Measurements from ENCODE around the gene CCDC40.

Gene CCDC40

GRCh38 chr17:80049986-80050385, 13.5 kb downstream of the CCDC40 start:
- no peak for DNase-seq

DNA sequence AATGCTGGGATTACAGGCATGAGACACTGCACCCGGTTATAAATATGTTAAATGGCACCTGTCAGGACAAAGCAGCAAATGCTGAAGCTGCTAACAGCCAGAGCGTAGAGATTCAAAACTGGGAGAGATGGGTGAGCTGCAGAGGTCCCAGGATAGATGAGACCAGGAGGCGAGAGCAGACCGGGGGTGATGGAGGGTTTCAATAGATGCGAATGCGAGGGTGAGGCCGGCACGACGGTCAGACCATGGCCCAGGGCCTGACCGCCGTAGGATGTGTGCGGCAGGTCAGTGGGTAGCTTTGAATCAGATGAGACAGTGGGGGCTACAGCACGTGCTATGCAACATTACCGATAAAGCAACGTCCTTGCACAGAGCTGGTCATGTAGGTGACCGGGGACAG, 14.3 kb downstream of the CCDC40 start:
- DNase-seq = no peak

GRCh38 chr17:80051681-80052080, 15.2 kb downstream of the CCDC40 start:
- DNase-seq = no peak

GRCh38 chr17:80053102-80053501, 16.7 kb downstream of the CCDC40 start:
- no peak for DNase-seq

GRCh38 chr17:80055597-80055996, 19.2 kb downstream of the CCDC40 start:
- DNase-seq = no peak

GRCh38 chr17:80058311-80058955, 22.0 kb downstream of the CCDC40 start:
- DNase-seq = no peak

DNA sequence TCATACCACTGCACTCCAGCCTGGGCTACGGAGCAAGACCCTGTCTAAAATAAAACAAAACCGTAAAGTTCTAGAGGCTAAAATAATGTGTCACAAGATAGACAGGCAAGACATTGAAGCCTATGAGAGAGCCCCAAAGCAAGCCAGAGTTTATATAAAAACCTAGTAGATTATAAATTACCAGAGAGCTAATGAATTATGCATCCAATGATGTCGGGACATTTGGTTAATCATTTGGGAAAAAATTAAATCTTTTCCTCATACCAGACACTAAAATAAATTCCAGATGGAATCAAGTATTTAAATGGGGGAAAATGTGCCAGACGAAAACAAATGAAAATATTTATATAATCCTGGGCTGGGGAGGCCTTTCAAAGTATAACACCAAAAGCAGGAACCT, 24.2 kb downstream of the CCDC40 start:
- no peak for DNase-seq

- DNase-seq = no peak
Measured at GRCh38 chr17:80061421-80061820, 25.0 kb downstream of the CCDC40 start.

GRCh38 chr17:80063830-80064585, 27.6 kb downstream of the CCDC40 start:
- no peak for DNase-seq

- DNase-seq = no peak
Measured at GRCh38 chr17:80064696-80065095, 28.3 kb downstream of the CCDC40 start.

GRCh38 chr17:80065478-80066170, 29.2 kb downstream of the CCDC40 start:
- DNase-seq = no peak

DNA sequence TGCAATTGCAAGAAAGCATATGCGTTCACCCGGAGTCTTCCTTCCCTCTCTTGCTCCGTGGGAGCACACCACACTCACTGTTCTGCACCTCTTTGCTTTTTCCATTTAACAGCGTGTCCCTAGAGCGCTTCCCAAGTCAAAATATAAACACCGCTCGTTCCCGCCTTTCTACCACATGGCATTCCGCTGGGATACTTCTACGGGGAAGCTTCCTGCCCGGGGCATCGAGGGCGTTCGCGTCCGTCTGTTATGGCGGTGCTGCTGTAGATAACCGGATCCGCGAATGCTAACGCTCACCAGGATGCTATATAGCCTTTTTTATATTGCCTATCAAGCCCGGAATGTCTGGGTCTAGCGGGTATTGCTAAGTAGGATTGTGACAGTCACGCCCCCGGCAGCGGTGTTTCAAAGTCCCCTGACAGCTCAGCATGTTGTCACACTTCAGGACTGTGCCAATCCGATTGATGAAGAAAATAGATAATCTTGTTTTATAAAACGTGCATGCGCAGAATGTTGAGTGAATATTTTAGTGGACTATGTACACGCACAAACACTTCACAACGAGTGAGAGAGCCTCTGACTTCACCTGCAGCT, 31.0 kb downstream of the CCDC40 start:
- no peak for DNase-seq

GRCh38 chr17:80068301-80069222, 32.1 kb downstream of the CCDC40 start:
- no peak for DNase-seq

GRCh38 chr17:80070375-80071115, 34.1 kb downstream of the CCDC40 start:
- no peak for DNase-seq

DNA sequence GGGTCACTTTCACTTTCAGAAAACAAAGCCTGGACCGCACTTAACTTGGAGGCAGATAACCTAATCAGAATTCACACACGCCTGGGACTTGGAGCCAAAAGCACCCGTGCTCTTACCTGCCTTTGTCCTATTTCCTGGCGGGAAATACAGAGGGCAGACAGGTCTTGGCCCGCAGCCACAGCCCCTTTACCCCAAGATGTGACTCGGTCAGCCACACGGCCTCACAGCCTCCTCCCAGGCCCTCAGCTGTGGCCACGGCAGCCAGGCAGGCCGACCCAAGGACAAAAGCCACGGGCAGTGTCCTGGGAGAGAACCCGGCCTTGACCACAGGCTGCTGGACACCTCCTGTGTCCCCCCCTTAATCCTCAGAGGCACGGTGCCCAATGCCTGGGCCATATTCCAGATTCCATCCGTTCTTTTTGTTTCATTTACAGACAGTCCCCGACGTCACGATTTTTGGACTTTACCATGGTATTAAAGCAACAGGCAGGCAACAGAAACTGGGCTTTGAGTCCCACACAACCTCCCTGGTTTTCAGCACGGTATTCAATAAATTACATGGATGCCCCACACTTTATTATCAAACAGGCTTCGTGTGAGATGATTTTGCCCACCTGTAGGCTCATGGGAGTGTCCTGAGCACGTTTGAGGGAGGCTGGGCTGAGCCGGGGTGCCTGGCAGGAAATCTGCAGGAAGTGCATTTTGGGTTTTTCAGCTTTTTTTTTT, 34.8 kb downstream of the CCDC40 start:
- no peak for DNase-seq

DNA sequence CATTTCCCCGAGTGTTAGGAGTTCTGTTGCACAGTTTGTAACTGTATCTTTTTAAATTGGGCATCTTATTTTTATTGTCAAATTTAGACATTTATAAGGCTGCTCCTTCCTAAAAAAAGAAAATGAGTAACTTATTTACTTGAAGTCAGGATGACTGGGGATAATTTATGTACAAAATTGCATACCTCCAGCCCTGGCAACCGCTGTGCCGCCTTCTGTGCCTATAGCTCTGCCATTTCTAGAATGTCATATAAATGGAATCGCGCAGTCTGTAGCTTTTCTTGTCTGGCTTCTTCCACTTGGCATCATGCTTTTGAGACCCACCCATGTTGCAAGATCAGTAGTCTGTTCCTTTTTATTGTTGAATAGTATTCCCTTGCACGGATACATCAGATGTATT, 36.0 kb downstream of the CCDC40 start:
- DNase-seq = no peak

DNA sequence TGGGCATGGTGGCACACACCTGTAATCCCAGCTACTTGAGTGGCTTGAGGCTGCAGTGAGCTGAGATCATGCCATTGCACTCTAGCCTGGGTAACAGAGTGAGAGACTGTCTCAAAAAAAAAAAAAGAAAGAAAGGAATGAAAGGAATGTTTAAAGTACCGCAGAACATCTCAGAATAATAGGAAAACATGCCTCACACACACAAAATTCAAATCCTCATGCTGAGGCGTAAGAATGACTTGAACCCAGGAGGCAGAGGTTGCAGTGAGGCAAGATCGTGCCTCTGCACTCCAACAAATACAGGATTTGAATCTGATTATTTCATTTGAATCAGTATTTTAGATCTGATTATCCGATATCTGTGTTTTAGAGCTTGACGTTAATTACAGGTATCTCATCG, 43.6 kb downstream of the CCDC40 start:
- DNase-seq = no peak

DNA sequence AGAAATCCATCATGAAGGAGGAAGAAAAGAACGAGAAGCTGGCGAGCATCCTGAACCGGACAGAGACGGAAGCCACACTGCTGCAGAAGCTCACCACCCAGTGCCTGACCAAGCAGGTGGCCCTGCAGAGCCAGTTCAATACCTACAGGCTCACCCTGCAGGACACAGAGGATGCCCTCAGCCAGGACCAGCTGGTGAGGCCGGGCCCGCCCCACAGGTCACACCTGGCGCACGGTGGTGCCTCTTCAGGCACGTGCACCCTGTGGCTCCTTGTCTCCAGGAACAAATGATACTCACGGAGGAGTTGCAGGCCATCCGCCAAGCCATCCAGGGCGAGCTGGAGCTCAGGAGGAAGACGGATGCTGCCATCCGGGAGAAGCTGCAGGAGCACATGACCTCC, 45.2 kb downstream of the CCDC40 start:
- DNase-seq = no peak

DNA sequence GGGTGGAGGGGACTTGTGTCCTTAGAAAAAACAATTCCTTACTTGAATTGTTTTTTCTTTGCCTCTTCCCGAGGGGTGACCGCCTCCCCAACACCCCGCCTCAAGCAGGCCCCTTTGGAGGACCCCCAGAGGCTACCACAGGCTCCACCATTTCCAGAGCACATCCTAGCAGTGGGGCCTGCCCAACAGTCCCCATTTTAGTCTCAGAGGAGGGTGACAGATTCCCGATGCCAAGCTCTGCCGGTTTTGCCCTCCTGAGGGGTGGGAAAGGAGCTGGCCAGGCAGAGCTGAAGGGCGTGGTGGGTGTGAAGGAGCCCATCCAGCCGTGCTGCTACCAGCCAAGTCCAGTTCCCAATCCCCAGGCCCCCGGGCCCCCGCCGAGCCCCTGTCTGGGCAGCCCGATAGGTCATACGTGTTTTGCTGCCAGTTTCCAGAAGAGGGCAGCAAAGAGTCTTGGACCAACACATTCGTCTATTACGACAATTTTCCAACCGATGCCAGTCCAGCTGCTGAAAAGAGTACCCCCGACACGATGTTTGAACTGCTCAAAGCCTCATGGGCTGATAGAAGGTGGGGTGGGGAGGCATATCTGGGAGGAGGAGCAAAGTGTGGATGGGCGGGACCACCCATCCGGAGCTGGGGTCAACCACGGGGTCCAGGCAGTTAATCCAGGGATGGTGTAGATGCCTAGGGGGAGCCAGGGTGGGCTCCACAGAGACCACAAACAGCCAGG, 46.1 kb downstream of the CCDC40 start:
- DNase-seq = peak; percentile 72 to 79

DNA sequence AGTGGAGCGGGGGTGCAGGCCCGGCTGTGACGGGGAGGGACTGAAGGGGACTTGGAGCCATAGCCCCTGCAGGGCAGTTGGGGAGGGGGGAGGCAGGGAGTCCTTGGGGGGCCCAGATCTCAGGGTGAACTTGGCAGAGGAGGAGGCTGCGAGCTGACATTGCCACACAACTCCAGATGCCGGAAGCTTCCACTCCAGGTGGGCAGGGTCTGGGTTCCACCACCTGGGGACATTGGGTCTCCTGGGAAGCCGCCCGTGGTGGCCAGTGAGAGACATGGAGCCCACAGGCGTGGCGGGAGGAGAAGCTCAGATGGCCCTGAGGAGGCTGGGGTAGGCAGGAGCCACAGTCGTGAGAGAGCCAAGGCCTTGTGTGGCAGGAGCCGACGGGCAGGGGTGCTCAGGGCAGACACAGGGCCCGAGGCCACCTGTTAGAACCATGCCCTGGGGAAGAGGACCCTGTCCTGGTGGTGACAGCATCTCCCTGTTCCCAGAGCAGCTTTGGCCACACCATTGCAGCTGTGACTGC, 46.8 kb downstream of the CCDC40 start:
- DNase-seq = no peak

All from activated T-cell treated with anti-CD3 and anti-CD28 coated beads, Interleukin-2, amount 50 U/mL, for 48 hours (primary cell).